DND-41 (cell line): ENCODE measurements around the gene PTCHD1.

Experiments
- EZH2 ChIP-seq: IDR thresholded peaks from 3 replicates; pipeline ENCODE4 v1.6.1; 2012; ENCODE audit warnings: borderline replicate concordance, low read depth, mild to moderate bottlenecking, moderate library complexity, low read length, inconsistent platforms; ENCODE audit not compliant: severe bottlenecking
- TF ChIP-seq, protein P1 (sequence below): IDR thresholded peaks from 2 replicates; pipeline ENCODE4 v1.5.1; 2012; ENCODE audit warnings: borderline replicate concordance, low read length, moderate library complexity, mild to moderate bottlenecking; ENCODE audit not compliant: poor library complexity, severe bottlenecking; ENCODE audit errors: extremely low read depth

DNA sequence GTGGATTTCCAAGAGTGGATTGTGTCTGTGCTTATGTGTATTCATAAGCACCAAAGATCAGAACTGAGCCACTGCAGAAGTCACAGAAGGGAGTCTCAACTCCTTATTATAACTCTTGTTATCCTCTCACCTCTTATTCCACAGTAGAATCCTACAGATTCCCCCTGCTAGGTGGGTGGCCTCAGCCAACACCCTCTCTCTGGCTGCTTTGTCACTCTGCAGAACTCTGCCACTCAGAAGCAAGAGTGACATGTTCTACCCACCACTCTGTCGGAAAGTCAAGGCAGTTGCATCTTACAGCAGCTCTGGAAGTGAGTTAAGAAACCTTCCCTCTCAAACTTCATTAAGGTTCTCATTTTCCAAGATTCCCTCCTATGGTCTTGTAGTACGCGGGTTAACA, 41.9 kb downstream of the PTCHD1 start:
- TF ChIP-seq, protein P1, sequence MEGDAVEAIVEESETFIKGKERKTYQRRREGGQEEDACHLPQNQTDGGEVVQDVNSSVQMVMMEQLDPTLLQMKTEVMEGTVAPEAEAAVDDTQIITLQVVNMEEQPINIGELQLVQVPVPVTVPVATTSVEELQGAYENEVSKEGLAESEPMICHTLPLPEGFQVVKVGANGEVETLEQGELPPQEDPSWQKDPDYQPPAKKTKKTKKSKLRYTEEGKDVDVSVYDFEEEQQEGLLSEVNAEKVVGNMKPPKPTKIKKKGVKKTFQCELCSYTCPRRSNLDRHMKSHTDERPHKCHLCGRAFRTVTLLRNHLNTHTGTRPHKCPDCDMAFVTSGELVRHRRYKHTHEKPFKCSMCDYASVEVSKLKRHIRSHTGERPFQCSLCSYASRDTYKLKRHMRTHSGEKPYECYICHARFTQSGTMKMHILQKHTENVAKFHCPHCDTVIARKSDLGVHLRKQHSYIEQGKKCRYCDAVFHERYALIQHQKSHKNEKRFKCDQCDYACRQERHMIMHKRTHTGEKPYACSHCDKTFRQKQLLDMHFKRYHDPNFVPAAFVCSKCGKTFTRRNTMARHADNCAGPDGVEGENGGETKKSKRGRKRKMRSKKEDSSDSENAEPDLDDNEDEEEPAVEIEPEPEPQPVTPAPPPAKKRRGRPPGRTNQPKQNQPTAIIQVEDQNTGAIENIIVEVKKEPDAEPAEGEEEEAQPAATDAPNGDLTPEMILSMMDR: no peak
- no peak for TF ChIP-seq EZH2
